Colonic mucosa (tissue), 4 donors: ENCODE results near the gene ZKSCAN7. TPM values are rescaled to one million over a fixed set of nuclear protein-coding genes. Genes with fewer than 3 reads are reported as not detected.
"Not testable (repeated sequence)": the region's sequence is repeated elsewhere in the genome, so short reads cannot be mapped to it uniquely, and the experiment has no call there.

Experiments
- DNase-seq: peaks from one replicate; pipeline ENCODE4 v3.0.0-alpha.2; 2020
- H3K27ac ChIP-seq: fragments of 200-600 bp; one replicate; pipeline ENCODE4 v1.8.0; 2021
- H3K27me3 ChIP-seq: fragments of 200-600 bp; one replicate; pipeline ENCODE4 v1.8.0; 2021
- H3K36me3 ChIP-seq: fragments of 200-600 bp; one replicate; pipeline ENCODE4 v1.8.0; 2021
- H3K4me1 ChIP-seq: fragments of 200-600 bp; one replicate; pipeline ENCODE4 v1.8.0; 2021; ENCODE audit warnings: mild to moderate bottlenecking
- H3K4me3 ChIP-seq: fragments of 200-600 bp; one replicate; pipeline ENCODE4 v1.8.0; 2021
- H3K9ac ChIP-seq, 2 donors: one replicate each; pipeline ENCODE4 v1.7.0; 2013; ENCODE audit warnings: control low read depth in 2 of 2, low read depth in 2 of 2, low read length in 2 of 2
- H3K9me3 ChIP-seq: fragments of 200-600 bp; one replicate; pipeline ENCODE4 v1.8.0; 2021
- intact Hi-C: fragments of 100-400 bp; cut with DNase I; formaldehyde crosslinking; loops from one replicate; pipeline ENCODE4 v1.14.1; 2022
- total RNA-seq, 2 donors: library from RNA; stranded (reverse); fragmentation: NEBNext Ultra II Directional in 1 of 2; extraction: Animal tissue kit (Norgen Biotek cat#: 25700) in 1 of 2; gene quantifications; one replicate each; pipeline ENCODE4 v1.2.1, GENCODE V29; 2021
- TF ChIP-seq, protein P1 (sequence below): fragments of 200-600 bp; IDR thresholded peaks from one replicate; pipeline ENCODE4 v1.8.0; 2022; ENCODE audit warnings: antibody characterized with exemption, mild to moderate bottlenecking
- donor health status: healthy.
- donor health status: DM: no; HTN: no; CAD: no.
- donor health status: DM: no; HTN: no; CAD: no.

The ZKSCAN7 gene
- total RNA-seq, 2 donors from 2014 or later = 1.2 to 2.8 TPM

DNA sequence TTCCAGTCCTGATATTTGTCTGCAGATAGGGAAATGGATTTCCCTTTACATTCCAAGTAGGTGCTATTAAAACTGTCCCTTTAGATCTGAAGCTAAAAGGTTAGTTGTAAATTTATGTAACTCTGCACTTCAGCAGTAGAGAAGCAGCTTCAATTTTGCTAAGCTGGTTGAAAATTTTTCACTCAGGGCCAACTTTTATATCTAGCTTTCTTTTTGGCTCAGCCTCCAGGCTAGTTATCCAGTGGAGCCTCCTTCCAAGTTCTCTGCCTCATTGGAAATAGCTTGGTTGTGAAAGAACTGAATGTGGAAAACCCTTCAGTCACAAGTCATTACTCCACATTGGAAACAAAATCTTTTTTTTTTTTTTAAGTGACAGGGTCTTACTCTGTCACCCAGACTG, 21.6 kb downstream of the ZKSCAN7 start:
- H3K27ac ChIP-seq = no peak overlapping the region
- H3K36me3 ChIP-seq = no peaks in the 10 kb centered on the region
- no peaks in the 10 kb centered on the region for H3K4me1 ChIP-seq
- DNase-seq = no peak
- no peaks in the 10 kb centered on the region for H3K9me3 ChIP-seq
- intact Hi-C loops = no loop called here
- H3K4me3 ChIP-seq = no peak overlapping the region
- TF ChIP-seq, protein P1, sequence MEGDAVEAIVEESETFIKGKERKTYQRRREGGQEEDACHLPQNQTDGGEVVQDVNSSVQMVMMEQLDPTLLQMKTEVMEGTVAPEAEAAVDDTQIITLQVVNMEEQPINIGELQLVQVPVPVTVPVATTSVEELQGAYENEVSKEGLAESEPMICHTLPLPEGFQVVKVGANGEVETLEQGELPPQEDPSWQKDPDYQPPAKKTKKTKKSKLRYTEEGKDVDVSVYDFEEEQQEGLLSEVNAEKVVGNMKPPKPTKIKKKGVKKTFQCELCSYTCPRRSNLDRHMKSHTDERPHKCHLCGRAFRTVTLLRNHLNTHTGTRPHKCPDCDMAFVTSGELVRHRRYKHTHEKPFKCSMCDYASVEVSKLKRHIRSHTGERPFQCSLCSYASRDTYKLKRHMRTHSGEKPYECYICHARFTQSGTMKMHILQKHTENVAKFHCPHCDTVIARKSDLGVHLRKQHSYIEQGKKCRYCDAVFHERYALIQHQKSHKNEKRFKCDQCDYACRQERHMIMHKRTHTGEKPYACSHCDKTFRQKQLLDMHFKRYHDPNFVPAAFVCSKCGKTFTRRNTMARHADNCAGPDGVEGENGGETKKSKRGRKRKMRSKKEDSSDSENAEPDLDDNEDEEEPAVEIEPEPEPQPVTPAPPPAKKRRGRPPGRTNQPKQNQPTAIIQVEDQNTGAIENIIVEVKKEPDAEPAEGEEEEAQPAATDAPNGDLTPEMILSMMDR = no peak
- no peak overlapping the region for H3K9ac ChIP-seq
- no peaks in the 10 kb centered on the region for H3K27me3 ChIP-seq

DNA sequence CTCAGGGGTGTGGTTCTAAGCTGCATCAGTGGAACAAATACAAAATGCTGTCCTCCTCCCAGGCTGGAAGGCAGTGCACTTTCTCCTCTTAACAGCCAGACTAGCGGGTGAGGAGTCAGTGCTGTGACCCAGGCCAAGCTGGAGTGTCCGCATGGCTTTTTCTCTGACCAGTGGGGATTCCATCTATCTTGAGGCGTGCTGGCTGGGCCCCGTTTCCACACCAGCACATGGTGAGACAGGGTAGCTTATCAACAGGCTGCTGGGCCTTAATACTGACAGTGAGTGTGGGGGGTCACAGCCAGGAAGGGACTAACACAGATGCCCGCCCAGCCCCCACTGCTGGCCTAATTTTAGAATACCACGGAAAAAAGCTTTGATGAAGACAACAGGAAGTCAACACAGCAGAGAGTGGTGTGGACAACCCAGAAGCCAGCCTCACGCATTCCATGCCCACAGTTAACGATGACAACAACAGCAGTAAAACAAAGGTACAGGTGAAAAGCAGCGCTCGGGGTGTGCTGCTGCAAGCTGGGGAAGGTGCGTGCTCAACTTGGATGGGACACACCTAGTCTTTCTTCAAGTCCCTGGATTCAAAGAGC, 22.5 kb downstream of the ZKSCAN7 start:
- H3K4me3 ChIP-seq, H3K27ac ChIP-seq, H3K27me3 ChIP-seq, H3K9ac ChIP-seq, H3K9me3 ChIP-seq, H3K4me1 ChIP-seq, intact Hi-C loops, DNase-seq, H3K36me3 ChIP-seq: not testable (repeated sequence)

DNA sequence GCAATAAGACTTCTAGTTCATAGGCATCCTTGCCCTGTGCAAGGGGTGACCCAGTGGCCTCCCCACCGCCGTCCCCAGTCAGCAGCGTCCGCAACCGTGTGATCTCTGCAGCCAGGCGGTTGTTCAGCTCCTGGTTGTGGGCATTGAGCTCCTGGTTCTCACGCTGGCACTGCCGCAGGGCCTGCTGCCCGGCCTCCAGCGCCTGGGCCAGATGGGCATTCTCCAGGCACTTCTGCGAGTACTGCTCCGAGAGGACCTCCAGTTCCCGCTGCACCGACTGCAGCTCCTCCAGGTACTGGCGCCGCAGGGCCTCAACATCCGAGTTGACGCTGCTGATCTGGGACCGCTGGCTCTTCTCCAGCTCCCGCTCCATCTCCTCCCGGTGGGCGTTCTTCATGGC, 23.3 kb downstream of the ZKSCAN7 start:
- H3K27me3 ChIP-seq, DNase-seq, H3K4me3 ChIP-seq, H3K9me3 ChIP-seq, H3K27ac ChIP-seq, H3K9ac ChIP-seq, intact Hi-C loops, H3K4me1 ChIP-seq, H3K36me3 ChIP-seq: not testable (repeated sequence)

- H3K4me3 ChIP-seq, H3K36me3 ChIP-seq, DNase-seq, H3K27ac ChIP-seq, H3K9ac ChIP-seq, H3K9me3 ChIP-seq, intact Hi-C loops, H3K4me1 ChIP-seq, H3K27me3 ChIP-seq: not testable (repeated sequence)
These were observed 24.0 kb downstream of the ZKSCAN7 start for GRCh38 chr3:44578924-44579515.

DNA sequence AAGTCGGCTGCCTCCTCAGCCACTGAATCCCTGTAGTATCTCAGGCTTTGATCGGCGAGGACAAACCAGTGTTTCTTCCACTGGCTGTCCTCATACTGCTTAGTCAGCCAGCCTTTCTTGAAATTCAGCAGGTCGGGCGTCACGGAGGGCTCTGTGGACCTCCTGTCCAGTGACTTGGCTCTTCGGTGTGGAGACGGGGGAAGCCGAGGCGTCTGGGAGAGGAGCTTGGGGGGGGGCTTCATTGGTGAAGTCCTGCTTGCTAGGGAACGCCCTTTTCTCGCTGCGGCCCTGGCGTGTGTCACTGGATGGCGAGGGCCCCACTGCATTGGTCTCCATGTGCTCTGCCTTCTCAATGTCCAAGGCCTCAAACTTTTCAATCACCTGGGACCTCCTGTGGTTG, 24.8 kb downstream of the ZKSCAN7 start:
- H3K9me3 ChIP-seq, H3K4me1 ChIP-seq, H3K36me3 ChIP-seq, DNase-seq, H3K27ac ChIP-seq, intact Hi-C loops, H3K9ac ChIP-seq, H3K4me3 ChIP-seq, H3K27me3 ChIP-seq: not testable (repeated sequence)

- H3K9me3 ChIP-seq, H3K9ac ChIP-seq, H3K27ac ChIP-seq, H3K4me3 ChIP-seq, H3K36me3 ChIP-seq, DNase-seq, intact Hi-C loops, H3K4me1 ChIP-seq, H3K27me3 ChIP-seq: not testable (repeated sequence)
These were observed 26.0 kb downstream of the ZKSCAN7 start for GRCh38 chr3:44580971-44581370.

- Histone ChIP-seq H3K9ac (peak within 1 kb of the TSS; percentile 51 to 87), H3K27ac (no peak within 1 kb of the TSS)
- intact Hi-C loops = no loop called here
These were observed 29.9 kb downstream of the ZKSCAN7 start, which contains the start of gene ZNF660 for GRCh38 chr3:44584646-44585501. Gene ZNF660 (plus strand): TSS chr3:44584964. CDS start chr3:44594194, 9,230 bp downstream.

More at GRCh38 chr3:44584646-44585501, 29.9 kb downstream of the ZKSCAN7 start, which contains the start of gene ZNF660:
- TF ChIP-seq, protein P1 = no peak
- H3K9me3 ChIP-seq = no peaks in the 10 kb centered on the region
- peak within 1 kb of the TSS; percentile 32 for H3K4me3 ChIP-seq
- peak; percentile 40 for DNase-seq
- no peaks in the 10 kb centered on the region for H3K4me1 ChIP-seq
- H3K36me3 ChIP-seq = no peaks in the 10 kb centered on the region
- H3K27me3 ChIP-seq = no peaks in the 10 kb centered on the region
